SU-DHL-6 (cell line): ENCODE data around the gene GSTO2.

Source experiments
- CTCF ChIP-seq: fragments of 200-600 bp; sonication (generic); IDR thresholded peaks from one replicate; pipeline ENCODE4 v1.5.1; 2017; ENCODE audit warnings: antibody characterized with exemption, mild to moderate bottlenecking, low read length, moderate library complexity; ENCODE audit not compliant: insufficient read depth, poor library complexity, severe bottlenecking
- EZH2phosphoT487 ChIP-seq: fragments of 200-600 bp; sonication (generic), shearing (Covaris generic); conservative IDR thresholded peaks from 2 replicates; pipeline ENCODE4 v1.6.1; 2018; ENCODE audit warnings: mild to moderate bottlenecking, antibody characterized with exemption, low read length, moderate library complexity, mixed read lengths

- no peak for TF ChIP-seq CTCF
- TF ChIP-seq EZH2phosphoT487 = no peak
These were observed 84.5 kb downstream of the GSTO2 start, which contains the start of gene CFAP58 for GRCh38 chr10:104353325-104354048.
